B cell (primary cell): ENCODE measurements around the gene KEL. TPM values are rescaled to one million over a fixed set of nuclear protein-coding genes. Genes with fewer than 3 reads are reported as not detected.

Experiments used
- ATAC-seq: fragments of 200-7000 bp; cut with Tn5 transposase; one replicate; pipeline ENCODE4 v1.10.0; 2021; ENCODE audit warnings: low read depth, mild to moderate bottlenecking, moderate number of reproducible peaks, moderate library complexity
- CTCF ChIA-PET: fragments of 350-600 bp; sonication (Branson Sonifier 250); formaldehyde crosslinking; loops from one replicate; lab custom pipeline; 2021; ENCODE audit warnings: antibody characterized with exemption, inconsistent platforms; lab: Charles Lee
- POLR2A ChIA-PET: fragments of 350-600 bp; sonication (Branson Sonifier 250); formaldehyde crosslinking; loops from one replicate; lab custom pipeline; 2021; ENCODE audit warnings: antibody characterized with exemption; lab: Charles Lee
- DNase-seq: peaks from one replicate; pipeline ENCODE4 v3.0.0; 2013
- H2AFZ ChIP-seq: 2 replicates; pipeline ENCODE4 v1.6.1; 2012; ENCODE audit warnings: mild to moderate bottlenecking, low read depth, low read length; ENCODE audit not compliant: insufficient read depth, poor library complexity, severe bottlenecking
- H3K27ac ChIP-seq, 2 donors: 1 replicate in 1 of 2; 2 replicates in 1 of 2; pipeline ENCODE4 v1.5.1; 2012 to 2013; ENCODE audit warnings: low read length in 2 of 2, mild to moderate bottlenecking in 2 of 2, moderate library complexity in 1 of 2
- H3K27me3 ChIP-seq, 4 experiments: fragments of 200-600 bp in 1 of 4; sonication (generic) in 1 of 4; replicated peaks in 1 of 4; 1 replicate in 2 of 4; 2 replicates in 2 of 4; pipeline versions ENCODE4 v1.6.1 to v1.7.0; 2013 to 2016; ENCODE audit warnings: low read length in 3 of 4, mild to moderate bottlenecking in 2 of 4, mixed read lengths in 1 of 4, moderate library complexity in 1 of 4; ENCODE audit not compliant: insufficient read depth in 4 of 4, control insufficient read depth in 3 of 4; ENCODE audit errors: control extremely low read depth in 1 of 4
- H3K36me3 ChIP-seq, 2 experiments: replicated peaks in 1 of 2; 1 replicate in 1 of 2; 2 replicates in 1 of 2; pipeline versions ENCODE4 v1.6.1 to v1.7.1; 2013; ENCODE audit warnings: low read length in 1 of 2; ENCODE audit not compliant: insufficient read depth in 2 of 2, control insufficient read depth in 1 of 2; ENCODE audit errors: control extremely low read depth in 1 of 2, extremely low read depth in 1 of 2
- H3K4me1 ChIP-seq, 2 donors: fragments of 200-600 bp in 1 of 2; sonication (generic) in 1 of 2; 1 replicate in 1 of 2; 2 replicates in 1 of 2; pipeline versions ENCODE4 v1.5.1 to v1.6.1; 2013 to 2017; ENCODE audit warnings: low read length in 2 of 2; ENCODE audit not compliant: control insufficient read depth in 2 of 2, insufficient read depth in 2 of 2
- H3K4me2 ChIP-seq: replicated peaks from 2 replicates; pipeline ENCODE3; 2012; ENCODE audit warnings: mild to moderate bottlenecking, low read depth, low read length; ENCODE audit not compliant: poor library complexity, severe bottlenecking
- H3K4me3 ChIP-seq, 5 experiments: fragments of 200-600 bp in 1 of 5; sonication (generic) in 1 of 5; 1 replicate in 3 of 5; 2 replicates in 2 of 5; pipeline versions ENCODE4 v1.5.1 to v1.7.0; 2011 to 2016; ENCODE audit warnings: low read length in 4 of 5, mild to moderate bottlenecking in 4 of 5, low read depth in 2 of 5, control low read depth in 1 of 5, moderate library complexity in 1 of 5; ENCODE audit not compliant: insufficient read depth in 1 of 5; ENCODE audit errors: control extremely low read depth in 1 of 5, extremely low read depth in 1 of 5
- H3K79me2 ChIP-seq: fragments of 200-600 bp; sonication (generic); one replicate; pipeline ENCODE4 v1.6.0; 2016; ENCODE audit warnings: low read length; ENCODE audit not compliant: control insufficient read depth, insufficient read depth
- H3K9ac ChIP-seq: fragments of 200-600 bp; sonication (generic); 2 replicates; pipeline ENCODE4 v1.6.1; 2017; ENCODE audit warnings: mild to moderate bottlenecking, low read length, moderate library complexity
- H3K9me3 ChIP-seq, 3 donors: one replicate each; pipeline versions ENCODE4 v1.6.1 to v1.7.1; 2013; ENCODE audit warnings: low read length in 2 of 3; ENCODE audit not compliant: control insufficient read depth in 2 of 3, insufficient read depth in 1 of 3; ENCODE audit errors: control extremely low read depth in 1 of 3
- H4K20me1 ChIP-seq: 2 replicates; pipeline ENCODE4 v1.6.0; 2012; ENCODE audit warnings: mild to moderate bottlenecking, low read length; ENCODE audit not compliant: insufficient read depth, control insufficient read depth, poor library complexity, severe bottlenecking
- H3K27ac Mint-ChIP-seq: one replicate; pipeline ENCODE4 v1.8.0; 2021; ENCODE audit warnings: mixed read lengths
- H3K27me3 Mint-ChIP-seq: one replicate; pipeline ENCODE4 v1.8.0; 2021; ENCODE audit warnings: mixed read lengths
- H3K4me1 Mint-ChIP-seq: one replicate; pipeline ENCODE4 v1.8.0; 2021; ENCODE audit warnings: mixed read lengths
- H3K4me3 Mint-ChIP-seq: one replicate; pipeline ENCODE4 v1.8.0; 2021; ENCODE audit warnings: mixed read lengths
- H3K9me3 Mint-ChIP-seq: one replicate; pipeline ENCODE4 v1.8.0; 2022; ENCODE audit warnings: mixed read lengths; ENCODE audit not compliant: insufficient read depth
- CTCF ChIP-seq: fragments of 200-600 bp; IDR thresholded peaks from one replicate; pipeline ENCODE4 v1.8.0; 2022; ENCODE audit warnings: antibody characterized with exemption, mild to moderate bottlenecking
- EZH2 ChIP-seq: IDR thresholded peaks from 2 replicates; pipeline ENCODE4 v1.6.1; 2012; ENCODE audit warnings: borderline replicate concordance, low read depth, mild to moderate bottlenecking, moderate library complexity, low read length; ENCODE audit not compliant: insufficient read depth, poor library complexity, severe bottlenecking
- WGBS: methylation state at CpG from one replicate; pipeline ENCODE4 v1.1.5; 2013; ENCODE audit warnings: missing lambda C conversion rate; ENCODE audit not compliant: insufficient coverage; 5-methylcytosine and 5-hydroxymethylcytosine counted together
- intact Hi-C: fragments of 100-400 bp; cut with micrococcal nuclease; formaldehyde crosslinking; loops from one replicate; pipeline ENCODE4 v1.10.0; 2022
- polyA plus RNA-seq: library from polyadenylated mRNA; depleted of rRNA; stranded (reverse); fragments of >200 nt; gene quantifications from 2 replicates; pipeline ENCODE4 v1.2.3, GENCODE V29; 2012
- total RNA-seq, 2 donors: library from RNA; stranded (reverse); fragments of 120-200 nt in 1 of 2; gene quantifications; 1 replicate in 1 of 2; 2 replicates in 1 of 2; pipeline versions ENCODE4 v1.2.3 to v1.2.4, GENCODE V29; 2013 to 2022

KEL gene
- total and polyA plus RNA-seq, 2 donors (not counting 1 experiment from before 2014, with no cell fraction given): 0.27 to 0.71 TPM

DNA sequence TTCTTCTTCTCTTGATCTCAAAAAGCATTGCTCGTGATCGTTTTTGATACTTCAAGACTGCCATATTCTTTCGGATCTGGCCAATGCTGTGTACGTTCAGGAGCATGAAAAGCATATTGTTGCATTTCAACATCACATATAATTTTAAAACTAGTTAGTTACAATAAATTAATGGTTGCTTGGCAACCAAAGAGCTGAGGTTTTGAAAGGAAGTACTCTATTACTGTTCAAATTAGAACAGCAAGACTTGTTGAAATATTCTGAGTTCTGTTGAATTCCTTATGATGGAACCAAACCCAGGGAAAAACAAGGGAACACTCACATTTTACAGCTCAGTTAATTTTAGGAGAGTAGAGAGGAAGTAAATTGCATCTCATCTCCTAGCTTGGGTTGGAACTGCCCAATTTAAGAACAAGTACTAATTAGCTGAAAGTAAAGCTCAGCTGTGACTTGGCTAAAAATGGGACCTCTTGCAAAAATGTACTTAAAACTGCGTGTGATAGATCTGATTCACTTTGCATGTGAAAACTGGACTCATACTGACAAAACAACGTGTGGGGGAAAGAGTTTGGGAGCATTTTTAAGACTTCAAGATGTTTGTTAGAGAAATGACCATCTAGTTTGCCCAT lies 43.6 kb upstream of the KEL start:
- Histone ChIP-seq H3K4me2 (no peak overlapping the region), H3K27me3 (no peaks in the 10 kb centered on the region), H3K9me3 (no peaks in the 10 kb centered on the region), H3K79me2 (no peaks in the 10 kb centered on the region), H4K20me1 (no peaks in the 10 kb centered on the region), H3K27ac (no peak overlapping the region), H3K36me3 (no peaks in the 10 kb centered on the region), H3K4me1 (peaks cover 16 to 30% of the 10 kb centered on the region in 2 donors), H3K9ac (no peak overlapping the region), H2AFZ (no peak overlapping the region), H3K4me3 (no peak overlapping the region)
- DNase-seq (no peak), ATAC-seq (no peak)
- POLR2A ChIA-PET: no interaction called here
- intact Hi-C loops: no loop called here
- 92% methylated on average over 3 of the region's 6 CpGs for WGBS
- no peak overlapping the region for H3K4me3 Mint-ChIP-seq
- TF ChIP-seq CTCF (no peak), EZH2 (no peak)
- no peaks in the 10 kb centered on the region for H3K9me3 Mint-ChIP-seq
- H3K27ac Mint-ChIP-seq: no peak overlapping the region
- no peaks in the 10 kb centered on the region for H3K27me3 Mint-ChIP-seq
- CTCF ChIA-PET: interaction anchor here (0.6 to 24.7 kb wide), 21 partner anchors 9 to 402 kb away, joined by 3 to 809 read pairs (median 4); partner anchors contain the start of genes EPHB6 and TAS2R40
- H3K4me1 Mint-ChIP-seq: peaks cover 30% of the 10 kb centered on the region

DNA sequence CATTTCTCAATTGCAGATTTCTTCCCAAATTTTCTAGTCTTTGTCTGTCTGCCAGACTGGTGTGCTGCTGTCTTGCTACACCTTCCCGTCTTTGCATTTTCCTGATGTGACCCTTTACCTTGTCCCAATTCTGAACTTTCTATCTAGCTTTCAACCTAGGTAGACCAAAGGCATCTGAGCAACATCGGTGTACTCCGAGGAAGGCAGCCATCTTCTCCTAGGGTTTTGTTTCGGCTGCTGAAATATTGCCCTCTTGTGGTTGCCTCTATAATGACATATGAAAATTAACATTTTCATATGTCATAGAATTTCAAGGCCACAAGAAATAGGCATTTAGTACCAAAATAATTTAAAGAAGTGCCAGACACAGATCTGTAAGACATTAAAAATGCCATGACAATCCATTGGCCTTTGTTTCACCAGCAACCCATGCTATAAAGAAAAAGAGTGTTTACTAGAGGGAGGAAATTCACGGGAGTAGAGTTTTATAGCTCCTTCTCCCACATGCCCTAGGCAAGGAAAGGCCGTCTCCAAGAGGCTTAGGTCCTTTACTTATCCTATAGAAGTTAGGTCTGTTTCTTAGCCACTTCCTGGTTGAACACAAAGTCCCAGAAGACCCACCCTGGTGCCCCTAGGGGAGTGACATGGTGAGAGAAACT lies 41.4 kb upstream of the KEL start:
- 31% methylated on average over 1 of the region's 6 CpGs for WGBS
- H3K4me3 Mint-ChIP-seq: peak overlapping the region; percentile 87
- ChIA-PET POLR2A (no interaction called here), CTCF (interaction anchor here (0.5 to 24.7 kb wide), 39 partner anchors 9 to 468 kb away, joined by 3 to 809 read pairs (median 6); partner anchors contain the start of genes EPHB6, KEL and TAS2R40)
- DNase-seq: peak; percentile 79
- no peaks in the 10 kb centered on the region for H3K27me3 ChIP-seq
- H2AFZ ChIP-seq: peak overlapping the region; percentile 81
- H3K27ac Mint-ChIP-seq: no peak overlapping the region
- peaks cover 11 to 18% of the 10 kb centered on the region in 2 donors for H3K4me1 ChIP-seq
- no peaks in the 10 kb centered on the region for H4K20me1 ChIP-seq
- H3K4me2 ChIP-seq: peak overlapping the region; percentile 67
- peak overlapping the region in 4 of 5 experiments; percentile 5 to 39 (median 33) for H3K4me3 ChIP-seq
- ATAC-seq: peak; percentile 62
- peak overlapping the region; percentile 38 for H3K9ac ChIP-seq
- intact Hi-C loops: loop anchor here (1.0 to 2.0 kb wide), 4 partner anchors 149 to 399 kb away; no protein-coding TSS in a partner anchor
- H3K27me3 Mint-ChIP-seq: no peaks in the 10 kb centered on the region
- TF ChIP-seq EZH2 (no peak), CTCF (peak; percentile 88)
- no peak overlapping the region for H3K27ac ChIP-seq
- H3K4me1 Mint-ChIP-seq: peaks cover 15% of the 10 kb centered on the region
- no peaks in the 10 kb centered on the region for H3K9me3 ChIP-seq
- H3K79me2 ChIP-seq: no peaks in the 10 kb centered on the region
- no peaks in the 10 kb centered on the region for H3K9me3 Mint-ChIP-seq
- no peaks in the 10 kb centered on the region for H3K36me3 ChIP-seq
